ENCODE results near the gene SCIN. TPM values are rescaled to one million over a fixed set of nuclear protein-coding genes. Genes with fewer than 3 reads are reported as not detected.
"Not testable (repeated sequence)": the region's sequence is repeated elsewhere in the genome, so short reads cannot be mapped to it uniquely, and the experiment has no call there.

SCIN gene
- total RNA-seq, 1 experiment from 2014 or later = 28.3 TPM

DNA sequence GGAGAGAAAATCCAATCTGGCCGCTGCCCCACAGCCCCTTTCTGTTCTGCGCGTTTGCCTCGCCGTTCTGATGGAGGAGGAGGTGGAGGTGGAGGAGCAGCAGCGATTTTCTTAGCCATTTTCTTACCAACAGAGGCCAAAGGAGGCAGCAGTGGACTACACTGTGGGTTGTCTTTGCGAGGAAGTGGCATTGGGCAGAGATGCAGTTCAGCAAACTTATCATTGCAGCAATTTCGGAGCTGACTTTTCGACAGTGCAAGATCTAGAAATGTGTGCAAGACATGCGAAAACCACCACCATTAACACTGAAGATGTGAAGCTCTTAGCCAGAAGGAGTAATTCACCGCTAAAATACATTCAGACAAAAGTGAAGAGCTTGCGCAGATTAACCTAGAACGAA is 115.0 kb downstream of the SCIN start:
- TF ChIP-seq, protein P1, sequence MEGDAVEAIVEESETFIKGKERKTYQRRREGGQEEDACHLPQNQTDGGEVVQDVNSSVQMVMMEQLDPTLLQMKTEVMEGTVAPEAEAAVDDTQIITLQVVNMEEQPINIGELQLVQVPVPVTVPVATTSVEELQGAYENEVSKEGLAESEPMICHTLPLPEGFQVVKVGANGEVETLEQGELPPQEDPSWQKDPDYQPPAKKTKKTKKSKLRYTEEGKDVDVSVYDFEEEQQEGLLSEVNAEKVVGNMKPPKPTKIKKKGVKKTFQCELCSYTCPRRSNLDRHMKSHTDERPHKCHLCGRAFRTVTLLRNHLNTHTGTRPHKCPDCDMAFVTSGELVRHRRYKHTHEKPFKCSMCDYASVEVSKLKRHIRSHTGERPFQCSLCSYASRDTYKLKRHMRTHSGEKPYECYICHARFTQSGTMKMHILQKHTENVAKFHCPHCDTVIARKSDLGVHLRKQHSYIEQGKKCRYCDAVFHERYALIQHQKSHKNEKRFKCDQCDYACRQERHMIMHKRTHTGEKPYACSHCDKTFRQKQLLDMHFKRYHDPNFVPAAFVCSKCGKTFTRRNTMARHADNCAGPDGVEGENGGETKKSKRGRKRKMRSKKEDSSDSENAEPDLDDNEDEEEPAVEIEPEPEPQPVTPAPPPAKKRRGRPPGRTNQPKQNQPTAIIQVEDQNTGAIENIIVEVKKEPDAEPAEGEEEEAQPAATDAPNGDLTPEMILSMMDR (IDR thresholded peaks at IDR 0.05; ENCODE audit: unreplicated experiment) = peak; percentile 65
- Mint-ChIP-seq H3K9me3 (ENCODE audit: low read depth, unreplicated experiment) (no peaks in the 10 kb centered on the region), H3K4me1 (ENCODE audit: low read depth, unreplicated experiment) (peaks cover 50% of the 10 kb centered on the region), H3K36me3 (ENCODE audit: insufficient read depth, unreplicated experiment) (peaks cover 48% of the 10 kb centered on the region), H3K27me3 (ENCODE audit: unreplicated experiment) (no peaks in the 10 kb centered on the region), H3K27ac (ENCODE audit: unreplicated experiment) (peak overlapping the region; percentile 86), H3K4me3 (ENCODE audit: low read depth, unreplicated experiment) (peak overlapping the region; percentile 78)
- no TSS peak for BruUV-seq (replicated peaks)
- intact Hi-C loops (cut with micrococcal nuclease; ENCODE audit: unreplicated experiment) = loop anchor here (5.0 kb wide), 3 partner anchors 163 to 357 kb away; no protein-coding TSS in a partner anchor
- DNase-seq = peak; percentile 72
- CTCF ChIA-PET = interaction anchor here (0.9 to 2.8 kb wide), 14 partner anchors 11 to 582 kb away, joined by 3 to 54 read pairs (median 11); a partner anchor contains a TSS

GRCh38 chr7:12686234-12686890 is 115.8 kb downstream of the SCIN start:
- peak overlapping the region; percentile 86 for H3K27ac Mint-ChIP-seq (ENCODE audit: unreplicated experiment)
- BruUV-seq (replicated peaks) = TSS peak; percentile 97
- H3K9me3 Mint-ChIP-seq (ENCODE audit: low read depth, unreplicated experiment) = no peaks in the 10 kb centered on the region
- intact Hi-C loops (cut with micrococcal nuclease; ENCODE audit: unreplicated experiment) = loop anchor here (1.0 to 5.0 kb wide), 8 partner anchors 32 to 492 kb away; no protein-coding TSS in a partner anchor
- peak; percentile 99 for DNase-seq
- TF ChIP-seq, protein P1 (IDR thresholded peaks at IDR 0.05; ENCODE audit: unreplicated experiment) = peak; percentile 100
- H3K4me1 Mint-ChIP-seq (ENCODE audit: low read depth, unreplicated experiment) = peaks cover 50% of the 10 kb centered on the region
- H3K36me3 Mint-ChIP-seq (ENCODE audit: insufficient read depth, unreplicated experiment) = peaks cover 50% of the 10 kb centered on the region
- peak overlapping the region; percentile 78 for H3K4me3 Mint-ChIP-seq (ENCODE audit: low read depth, unreplicated experiment)
- H3K27me3 Mint-ChIP-seq (ENCODE audit: unreplicated experiment) = no peaks in the 10 kb centered on the region
- CTCF ChIA-PET = interaction anchor here (0.6 to 2.8 kb wide), 47 partner anchors 10 to 581 kb away, joined by 3 to 54 read pairs (median 4); a partner anchor contains a TSS

GRCh38 chr7:12686891-12687717 is 116.6 kb downstream of the SCIN start, which contains the start of gene ARL4A:
ARL4A (plus strand) TSS chr7:12687633; CDS start chr7:12688255, 622 bp downstream.
- H3K4me3 Mint-ChIP-seq (ENCODE audit: low read depth, unreplicated experiment) = peak within 1 kb of the TSS; percentile 78
- H3K4me1 Mint-ChIP-seq (ENCODE audit: low read depth, unreplicated experiment) = peaks cover 50% of the 10 kb centered on the region
- peak within 1 kb of the TSS; percentile 86 for H3K27ac Mint-ChIP-seq (ENCODE audit: unreplicated experiment)
- CTCF ChIA-PET = interaction anchor here (0.6 to 2.8 kb wide), 46 partner anchors 9 to 579 kb away, joined by 3 to 54 read pairs (median 4); a partner anchor contains a TSS
- H3K9me3 Mint-ChIP-seq (ENCODE audit: low read depth, unreplicated experiment) = no peaks in the 10 kb centered on the region
- peaks cover 53% of the 10 kb centered on the region for H3K36me3 Mint-ChIP-seq (ENCODE audit: insufficient read depth, unreplicated experiment)
- no peaks in the 10 kb centered on the region for H3K27me3 Mint-ChIP-seq (ENCODE audit: unreplicated experiment)
- intact Hi-C loops (cut with micrococcal nuclease; ENCODE audit: unreplicated experiment) = loop anchor here (1.0 to 5.0 kb wide), 9 partner anchors 32 to 492 kb away; no protein-coding TSS in a partner anchor
- BruUV-seq (replicated peaks) = no TSS peak
- TF ChIP-seq, protein P1 (IDR thresholded peaks at IDR 0.05; ENCODE audit: unreplicated experiment) = peak; percentile 10
- DNase-seq = peak; percentile 100

DNA sequence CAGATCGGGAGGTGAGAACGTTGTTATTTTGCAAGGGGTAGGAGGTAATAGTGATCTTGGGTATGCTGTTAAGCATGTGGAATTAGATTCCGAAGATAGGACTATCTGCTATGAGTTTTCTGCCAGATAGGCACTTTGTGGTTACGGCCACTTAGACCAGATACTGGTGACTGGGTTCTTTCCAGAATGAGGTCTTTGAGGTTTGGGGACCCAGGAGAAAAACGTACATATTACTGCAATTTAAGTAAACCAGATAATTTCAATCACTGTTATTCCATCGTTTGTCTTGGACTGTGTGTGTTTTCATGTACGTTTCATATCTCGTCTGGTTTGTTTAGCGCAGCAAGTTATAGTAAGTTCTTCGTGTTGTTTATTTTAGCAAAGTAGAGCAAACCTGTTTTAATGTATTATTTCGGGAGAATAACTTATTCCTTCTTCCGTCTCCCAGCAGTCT is 117.2 kb downstream of the SCIN start:
- no TSS peak for BruUV-seq (replicated peaks)
- intact Hi-C loops (cut with micrococcal nuclease; ENCODE audit: unreplicated experiment) = loop anchor here (1.0 to 5.0 kb wide), 8 partner anchors 31 to 491 kb away; no protein-coding TSS in a partner anchor
- Mint-ChIP-seq H3K4me3 (ENCODE audit: low read depth, unreplicated experiment) (peak overlapping the region; percentile 78), H3K27ac (ENCODE audit: unreplicated experiment) (peak overlapping the region; percentile 86), H3K9me3 (ENCODE audit: low read depth, unreplicated experiment) (no peaks in the 10 kb centered on the region), H3K27me3 (ENCODE audit: unreplicated experiment) (no peaks in the 10 kb centered on the region), H3K4me1 (ENCODE audit: low read depth, unreplicated experiment) (peaks cover 50% of the 10 kb centered on the region), H3K36me3 (ENCODE audit: insufficient read depth, unreplicated experiment) (peaks cover 53% of the 10 kb centered on the region)
- CTCF ChIA-PET = interaction anchor here (0.6 to 2.8 kb wide), 28 partner anchors 8 to 578 kb away, joined by 3 to 54 read pairs (median 6); no protein-coding TSS in a partner anchor
- no peak for DNase-seq
- TF ChIP-seq, protein P1 (IDR thresholded peaks at IDR 0.05; ENCODE audit: unreplicated experiment) = no peak

GRCh38 chr7:12688485-12689170 is 118.1 kb downstream of the SCIN start:
- peaks cover 56% of the 10 kb centered on the region for H3K4me1 Mint-ChIP-seq (ENCODE audit: low read depth, unreplicated experiment)
- intact Hi-C loops (cut with micrococcal nuclease; ENCODE audit: unreplicated experiment) = loop anchor here (5.0 kb wide), 3 partner anchors 166 to 354 kb away; no protein-coding TSS in a partner anchor
- CTCF ChIA-PET = interaction anchor here (1.8 to 2.5 kb wide), 2 partner anchors 14 to 18 kb away, joined by 4 to 12 read pairs; no protein-coding TSS in a partner anchor
- peak overlapping the region; percentile 86 for H3K27ac Mint-ChIP-seq (ENCODE audit: unreplicated experiment)
- not testable (repeated sequence) for H3K9me3 Mint-ChIP-seq (ENCODE audit: low read depth, unreplicated experiment); DNase-seq; BruUV-seq (replicated peaks); H3K27me3 Mint-ChIP-seq (ENCODE audit: unreplicated experiment)
- peak overlapping the region; percentile 78 for H3K4me3 Mint-ChIP-seq (ENCODE audit: low read depth, unreplicated experiment)
- H3K36me3 Mint-ChIP-seq (ENCODE audit: insufficient read depth, unreplicated experiment) = peaks cover 53% of the 10 kb centered on the region

All from Calu3 (cell line).